DND-41 (cell line): Measurements from ENCODE around the gene NR3C1.

ENCODE experiments used
- CTCF ChIP-seq: IDR thresholded peaks from 2 replicates; pipeline ENCODE4 v1.5.1; 2012; ENCODE audit warnings: borderline replicate concordance, low read length, moderate library complexity, mild to moderate bottlenecking; ENCODE audit not compliant: poor library complexity, severe bottlenecking; ENCODE audit errors: extremely low read depth
- EZH2 ChIP-seq: IDR thresholded peaks from 3 replicates; pipeline ENCODE4 v1.6.1; 2012; ENCODE audit warnings: borderline replicate concordance, low read depth, mild to moderate bottlenecking, moderate library complexity, low read length, inconsistent platforms; ENCODE audit not compliant: severe bottlenecking

GRCh38 chr5:143284521-143284920, 119.0 kb downstream of the NR3C1 start:
- no peak for TF ChIP-seq CTCF
- no peak for TF ChIP-seq EZH2
